H9 (cell line): ENCODE measurements around the gene PTGDR2. TPM values are rescaled to one million over a fixed set of nuclear protein-coding genes. Genes with fewer than 3 reads are reported as not detected.

Source experiments
- DNase-seq: peaks from one replicate; pipeline ENCODE4 v3.0.0-alpha.2; 2017
- H2AFZ ChIP-seq: one replicate; pipeline ENCODE4 v1.6.1; 2013; ENCODE audit warnings: mild to moderate bottlenecking, low read length, control low read depth, moderate library complexity
- H2AK5ac ChIP-seq: 2 replicates; pipeline ENCODE4 v1.6.1; 2013; ENCODE audit warnings: low read length, control low read depth, mixed read lengths; ENCODE audit not compliant: insufficient read length
- H2BK120ac ChIP-seq: one replicate; pipeline ENCODE4 v1.6.1; 2013; ENCODE audit warnings: low read depth, mild to moderate bottlenecking, low read length, control low read depth, inconsistent platforms; ENCODE audit not compliant: poor library complexity, severe bottlenecking
- H2BK12ac ChIP-seq: 2 replicates; pipeline ENCODE4 v1.6.1; 2013; ENCODE audit warnings: low read length, control low read depth, mixed read lengths, low read depth; ENCODE audit not compliant: insufficient read length
- H2BK15ac ChIP-seq: 2 replicates; pipeline ENCODE4 v1.6.1; 2013; ENCODE audit warnings: low read depth, low read length, control low read depth
- H2BK20ac ChIP-seq: one replicate; pipeline ENCODE4 v1.6.1; 2013; ENCODE audit warnings: low read depth, mild to moderate bottlenecking, low read length, control low read depth, inconsistent platforms; ENCODE audit not compliant: poor library complexity, severe bottlenecking
- H2BK5ac ChIP-seq: 2 replicates; pipeline ENCODE4 v1.6.1; 2013; ENCODE audit warnings: low read length, control low read depth, mixed read lengths; ENCODE audit not compliant: insufficient read length
- H3K14ac ChIP-seq: 2 replicates; pipeline ENCODE4 v1.6.1; 2013; ENCODE audit warnings: low read length, control low read depth; ENCODE audit not compliant: insufficient read depth
- H3K18ac ChIP-seq: 2 replicates; pipeline ENCODE4 v1.6.1; 2013; ENCODE audit warnings: low read depth, mild to moderate bottlenecking, mixed read lengths, low read length, control low read depth; ENCODE audit not compliant: insufficient read length
- H3K23ac ChIP-seq: 2 replicates; pipeline ENCODE4 v1.6.1; 2013; ENCODE audit warnings: low read length, control low read depth, mixed read lengths, low read depth; ENCODE audit not compliant: insufficient read length
- H3K23me2 ChIP-seq: 2 replicates; pipeline ENCODE4 v1.6.1; 2013; ENCODE audit warnings: low read depth, mild to moderate bottlenecking, mixed read lengths, low read length, control low read depth; ENCODE audit not compliant: insufficient read length, poor library complexity, severe bottlenecking
- H3K27ac ChIP-seq: 2 replicates; pipeline ENCODE4 v1.5.1; 2013; ENCODE audit warnings: low read length, control low read depth, mixed read lengths, low read depth; ENCODE audit not compliant: insufficient read length
- H3K27me3 ChIP-seq: 2 replicates; pipeline ENCODE4 v1.6.1; 2013; ENCODE audit warnings: low read length, control low read depth, inconsistent platforms; ENCODE audit not compliant: insufficient read depth
- H3K4ac ChIP-seq: 2 replicates; pipeline ENCODE4 v1.6.1; 2013; ENCODE audit warnings: low read depth, mild to moderate bottlenecking, control low read depth, inconsistent platforms, low read length, moderate library complexity
- H3K4me1 ChIP-seq: 2 replicates; pipeline ENCODE4 v1.6.1; 2013; ENCODE audit warnings: low read length, control low read depth, inconsistent platforms; ENCODE audit not compliant: insufficient read depth
- H3K4me2 ChIP-seq: 2 replicates; pipeline ENCODE4 v1.6.1; 2013; ENCODE audit warnings: low read length, control low read depth, mixed read lengths; ENCODE audit not compliant: insufficient read length, insufficient read depth
- H3K56ac ChIP-seq: 2 replicates; pipeline ENCODE4 v1.6.1; 2013; ENCODE audit warnings: low read depth, mild to moderate bottlenecking, mixed read lengths, low read length, control low read depth; ENCODE audit not compliant: insufficient read length
- H3K79me1 ChIP-seq: 2 replicates; pipeline ENCODE4 v1.6.1; 2013; ENCODE audit warnings: low read depth, mild to moderate bottlenecking, moderate library complexity, low read length, control low read depth, inconsistent platforms; ENCODE audit not compliant: insufficient read depth, poor library complexity, severe bottlenecking
- H3K79me2 ChIP-seq: 2 replicates; pipeline ENCODE4 v1.6.1; 2013; ENCODE audit warnings: low read length, control low read depth, inconsistent platforms; ENCODE audit not compliant: insufficient read depth
- H3K9ac ChIP-seq: 2 replicates; pipeline ENCODE4 v1.6.1; 2013; ENCODE audit warnings: low read length, control low read depth, mixed read lengths; ENCODE audit not compliant: insufficient read length; ENCODE audit errors: extremely low read depth
- H3K9me3 ChIP-seq: one replicate; pipeline ENCODE4 v1.6.1; 2013; ENCODE audit warnings: low read depth, low read length, inconsistent platforms; ENCODE audit not compliant: control insufficient read depth
- H3T11ph ChIP-seq: one replicate; pipeline ENCODE4 v1.6.1; 2013; ENCODE audit warnings: mild to moderate bottlenecking, low read length, control low read depth, inconsistent platforms
- H4K20me1 ChIP-seq: one replicate; pipeline ENCODE4 v1.6.1; 2013; ENCODE audit not compliant: control insufficient read depth, insufficient read length, insufficient read depth
- H4K5ac ChIP-seq: 2 replicates; pipeline ENCODE4 v1.6.1; 2013; ENCODE audit warnings: low read depth, mild to moderate bottlenecking, mixed read lengths, low read length, control low read depth; ENCODE audit not compliant: insufficient read length
- H4K8ac ChIP-seq: replicated peaks from 2 replicates; pipeline ENCODE4 v1.6.1; 2013; ENCODE audit warnings: low read length, control low read depth, mixed read lengths, low read depth; ENCODE audit not compliant: insufficient read length
- H4K91ac ChIP-seq: 2 replicates; pipeline ENCODE4 v1.6.1; 2013; ENCODE audit warnings: low read depth, mild to moderate bottlenecking, moderate library complexity, mixed read lengths, low read length, control low read depth; ENCODE audit not compliant: insufficient read length
- H3K27ac Mint-ChIP-seq, 3 experiments: 2 replicates in 2 of 3; 3 replicates in 1 of 3; pipeline ENCODE4 v1.8.0; 2020 to 2021; ENCODE audit warnings: mixed read lengths in 3 of 3, mild to moderate bottlenecking in 1 of 3, moderate library complexity in 1 of 3
- H3K27me3 Mint-ChIP-seq: 2 replicates; pipeline ENCODE4 v1.8.0; 2021; ENCODE audit warnings: low read depth, mild to moderate bottlenecking, moderate library complexity, mixed read lengths
- H3K36me3 Mint-ChIP-seq, 3 experiments: 2 replicates in 2 of 3; 3 replicates in 1 of 3; pipeline ENCODE4 v1.8.0; 2020 to 2021; ENCODE audit warnings: low read depth in 3 of 3, mixed read lengths in 3 of 3; ENCODE audit not compliant: insufficient read depth in 1 of 3
- H3K4me1 Mint-ChIP-seq, 2 experiments: 2 replicates each; pipeline ENCODE4 v1.8.0; 2020; ENCODE audit warnings: mixed read lengths in 2 of 2
- H3K4me3 Mint-ChIP-seq, 2 experiments: 2 replicates in 1 of 2; 3 replicates in 1 of 2; pipeline ENCODE4 v1.8.0; 2020 to 2021; ENCODE audit warnings: mild to moderate bottlenecking in 2 of 2, mixed read lengths in 2 of 2, moderate library complexity in 1 of 2
- H3K9me3 Mint-ChIP-seq, 2 experiments: 2 replicates in 1 of 2; 3 replicates in 1 of 2; pipeline ENCODE4 v1.8.0; 2020; ENCODE audit warnings: mild to moderate bottlenecking in 2 of 2, mixed read lengths in 2 of 2, moderate library complexity in 1 of 2
- CTCF ChIP-seq: fragments of 200-600 bp; sonication (generic); conservative IDR thresholded peaks from 3 replicates; pipeline ENCODE4 v1.8.0; 2021; ENCODE audit warnings: antibody characterized with exemption, mild to moderate bottlenecking
- WGBS: extraction: QIAGEN DNeasy Blood & Tissue Kit; methylation state at CpG from one replicate; pipeline ENCODE4 v1.1.7; 2013; ENCODE audit warnings: missing lambda C conversion rate, low lambda C conversion rate, mixed read lengths; ENCODE audit not compliant: insufficient read length; ENCODE audit errors: extremely low coverage; 5-methylcytosine and 5-hydroxymethylcytosine counted together
- total RNA-seq: library from RNA; stranded (reverse); gene quantifications from 2 replicates; pipeline ENCODE4 v1.2.1, GENCODE V29; 2021

Gene PTGDR2
- total RNA-seq, 1 experiment from 2014 or later, result not detected

GRCh38 chr11:60858236-60858635 is 2.5 kb upstream of the PTGDR2 start:
- no peaks in the 10 kb centered on the region for H3K79me1 ChIP-seq
- H4K20me1 ChIP-seq, result no peaks in the 10 kb centered on the region
- no peak for DNase-seq
- Mint-ChIP-seq H3K27me3 (peaks cover 2% of the 10 kb centered on the region; the same call in 1 of the 2 replicates), H3K4me1 (no peaks in the 10 kb centered on the region), H3K36me3 (peaks cover 0 to under 1% (median 0%) of the 10 kb centered on the region in 3 experiments; a peak in 3 of 7 replicates), H3K9me3 (no peaks in the 10 kb centered on the region), H3K4me3 (no peak overlapping the region), H3K27ac (no peak overlapping the region)
- no peak overlapping the region for H2BK5ac ChIP-seq
- no peak overlapping the region for H4K5ac ChIP-seq
- no peak overlapping the region for H3K56ac ChIP-seq
- H4K91ac ChIP-seq, result no peak overlapping the region
- no peaks in the 10 kb centered on the region for H3K9me3 ChIP-seq
- H3K23ac ChIP-seq, result no peak overlapping the region
- no peak overlapping the region for H3K4ac ChIP-seq
- H3K23me2 ChIP-seq, result no peaks in the 10 kb centered on the region
- H2BK15ac ChIP-seq, result no peak overlapping the region
- H3K79me2 ChIP-seq, result no peaks in the 10 kb centered on the region
- no peak overlapping the region for H2AFZ ChIP-seq
- no peak overlapping the region; the same call in 1 of the 2 replicates for H3K14ac ChIP-seq
- no peak overlapping the region for H3T11ph ChIP-seq
- H3K4me2 ChIP-seq, result no peak overlapping the region
- H2BK20ac ChIP-seq, result no peak overlapping the region
- no peak overlapping the region for H3K27ac ChIP-seq
- no peaks in the 10 kb centered on the region for H3K27me3 ChIP-seq
- H2BK120ac ChIP-seq, result no peak overlapping the region
- H4K8ac ChIP-seq, result no peak overlapping the region
- no peak overlapping the region for H2AK5ac ChIP-seq
- no peak overlapping the region for H3K18ac ChIP-seq
- no peak overlapping the region for H2BK12ac ChIP-seq
- TF ChIP-seq CTCF, result no peak
- no peak overlapping the region for H3K9ac ChIP-seq
- WGBS, result no CpG with 5 or more reads among the region's 8 CpGs
- H3K4me1 ChIP-seq, result no peaks in the 10 kb centered on the region; the same call in 1 of the 2 replicates
